Adipose tissue (tissue), 3 donors: ENCODE measurements around the gene MPHOSPH9. TPM values are rescaled to one million over a fixed set of nuclear protein-coding genes. Genes with fewer than 3 reads are reported as not detected.
"Not testable (repeated sequence)": the region's sequence is repeated elsewhere in the genome, so short reads cannot be mapped to it uniquely, and the experiment has no call there.

Experiments
- H3K27ac ChIP-seq: one replicate; pipeline ENCODE4 v1.5.1; 2013; ENCODE audit warnings: low read depth, low read length
- WGBS, 3 donors: extraction: QIAGEN DNeasy Blood & Tissue Kit; methylation state at CpG; one replicate each; pipeline ENCODE4 v1.1.7; 2013; 5-methylcytosine and 5-hydroxymethylcytosine counted together
- polyA plus RNA-seq, 3 donors: library from polyadenylated mRNA; stranded (reverse); fragments of 200-250 nt; gene quantifications; one replicate each; pipeline ENCODE4 v1.2.3, GENCODE V29; 2013
- donor health status: healthy with polysubstance abuse.
- donor health status: Bipolar disorder and iron deficiency.
- donor health status: healthy.

MPHOSPH9 gene
- polyA plus RNA-seq, 3 donors, result 3.8 to 6.3 (median 4.6) TPM

DNA sequence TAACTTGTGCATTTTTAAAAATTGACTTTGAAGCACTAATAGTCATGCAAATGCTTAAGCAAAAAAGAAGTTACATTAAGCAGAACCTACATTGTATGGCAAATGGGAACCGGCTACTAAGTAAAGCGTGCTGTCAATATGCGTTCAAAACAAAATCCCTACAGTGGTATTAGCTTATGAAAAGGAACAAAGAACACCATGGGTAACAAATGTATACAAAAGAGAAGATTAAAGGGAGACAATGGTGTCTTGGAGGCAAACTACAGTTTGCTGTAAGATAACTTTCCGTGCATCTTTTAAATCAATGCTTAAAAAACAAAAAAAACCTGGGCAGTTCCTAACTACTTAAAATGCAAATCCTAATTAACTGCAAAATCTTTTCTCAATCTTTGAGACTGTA is 28.3 kb upstream of the MPHOSPH9 start:
- WGBS, 3 donors, result 88 to 96% (median 92%) methylated on average over 4 of the region's 4 CpGs
- H3K27ac ChIP-seq, result no peak overlapping the region

DNA sequence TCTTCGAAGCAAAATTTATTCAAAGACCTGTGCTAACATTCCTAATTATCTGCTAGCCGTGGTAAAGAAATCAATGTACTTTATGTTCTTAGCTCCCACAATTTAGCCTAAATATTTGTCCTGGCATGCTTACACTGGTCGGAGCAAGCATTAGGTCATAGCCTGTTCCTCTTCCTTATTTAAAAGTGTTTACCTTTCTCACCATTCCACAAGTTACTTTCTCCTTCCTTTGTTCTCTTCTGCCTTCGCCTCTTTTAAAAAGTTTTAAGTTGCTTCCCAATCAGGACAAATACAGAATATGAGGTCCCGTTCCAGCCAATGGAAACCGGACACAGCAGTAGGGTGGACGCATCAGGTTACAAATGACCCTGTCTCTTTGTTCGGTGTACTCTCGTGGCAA is 27.1 kb upstream of the MPHOSPH9 start:
- WGBS, 3 donors, result 66 to 82% (median 77%) methylated on average over 9 of the region's 9 CpGs
- no peak overlapping the region for H3K27ac ChIP-seq

DNA sequence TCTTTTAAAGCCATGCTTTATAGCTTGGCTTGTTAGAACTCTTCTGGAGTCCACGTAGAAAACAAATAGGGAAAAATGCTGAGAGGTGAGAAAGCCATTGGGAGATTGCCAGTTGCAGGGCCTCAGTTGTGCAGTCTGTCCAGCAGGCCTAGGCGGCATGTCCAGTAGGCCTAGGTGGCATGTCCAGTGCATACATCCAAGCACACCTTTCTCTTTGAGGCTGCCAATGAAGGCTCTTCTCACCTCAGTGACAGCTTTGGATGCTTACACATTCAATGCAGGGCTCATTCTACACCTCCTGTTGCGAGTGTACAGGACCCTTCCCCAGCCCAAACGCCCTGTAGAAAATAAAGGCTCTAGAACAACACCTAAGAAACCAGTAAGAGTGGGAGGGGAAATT is 25.7 kb upstream of the MPHOSPH9 start:
- H3K27ac ChIP-seq, result no peak overlapping the region
- 64 to 94% (median 67%) methylated on average over 4 of the region's 4 CpGs for WGBS, 3 donors

DNA sequence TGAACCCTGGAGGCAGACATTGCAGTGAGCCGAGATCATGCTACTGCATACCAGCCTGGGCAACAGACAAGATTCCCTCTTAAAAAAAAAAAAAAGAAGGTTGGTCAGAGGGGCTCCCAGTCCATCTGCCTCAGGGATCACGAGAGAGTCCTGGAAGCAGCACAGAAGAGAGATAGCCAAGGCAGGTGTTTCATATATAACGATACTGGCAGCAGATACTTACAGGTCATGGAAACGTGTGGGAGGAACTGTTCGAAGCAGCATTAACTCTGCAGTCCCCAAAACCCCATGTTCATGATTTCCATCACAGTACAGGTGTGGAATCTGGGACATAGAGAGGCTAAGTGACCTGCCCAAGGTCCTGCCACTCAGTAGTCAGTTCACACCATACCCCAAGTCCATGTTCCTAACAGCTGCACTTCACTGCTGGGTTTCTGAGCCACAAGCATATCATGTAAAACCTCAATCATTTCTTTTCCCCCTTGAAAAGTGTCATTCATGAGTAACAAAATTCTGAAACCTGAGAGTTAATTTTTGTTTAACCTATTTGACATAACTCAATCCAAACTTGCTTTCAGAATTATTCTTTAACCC is 22.0 kb upstream of the MPHOSPH9 start:
- H3K27ac ChIP-seq, result no peak overlapping the region
- WGBS, 3 donors, result 67 to 82% (median 73%) methylated on average over 5 of the region's 5 CpGs

DNA sequence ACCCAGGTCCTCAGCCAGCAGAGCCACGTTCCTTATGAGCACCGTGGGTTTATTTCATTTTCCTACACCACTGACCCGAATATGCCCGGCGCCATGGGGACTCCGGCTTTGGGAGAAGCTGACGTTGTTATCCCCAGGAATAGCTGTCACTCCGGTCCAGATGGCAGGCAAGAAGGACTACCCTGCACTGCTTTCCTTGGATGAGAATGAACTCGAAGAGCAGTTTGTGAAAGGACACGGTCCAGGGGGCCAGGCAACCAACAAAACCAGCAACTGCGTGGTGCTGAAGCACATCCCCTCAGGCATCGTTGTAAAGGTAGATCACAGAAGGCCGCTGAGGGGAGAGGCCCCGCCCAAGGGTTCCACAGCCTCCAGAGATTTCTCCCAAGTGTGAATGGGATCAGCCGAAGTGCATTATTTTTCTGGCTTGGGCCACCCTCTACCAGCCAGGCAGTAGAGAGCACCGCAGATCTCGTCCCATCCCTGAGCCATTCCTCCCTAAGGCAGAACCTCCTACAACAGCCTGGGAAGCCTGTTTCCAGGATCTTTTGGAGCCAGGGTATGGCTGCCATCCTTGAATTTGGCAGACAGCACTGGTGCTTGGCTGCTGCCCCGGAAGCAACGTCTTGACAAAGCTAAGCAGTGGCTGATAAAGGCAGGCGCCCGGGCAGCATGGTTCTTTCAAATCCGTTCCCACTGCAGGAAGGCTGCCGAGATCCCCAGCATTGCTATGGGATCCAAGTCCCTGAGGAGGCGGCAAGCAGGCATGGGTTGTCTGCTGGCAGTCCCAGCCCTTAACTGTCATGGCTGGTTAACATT is 20.9 kb upstream of the MPHOSPH9 start:
- H3K27ac ChIP-seq, result no peak overlapping the region
- 80 to 82% (median 81%) methylated on average over 24 of the region's 24 CpGs for WGBS, 3 donors

DNA sequence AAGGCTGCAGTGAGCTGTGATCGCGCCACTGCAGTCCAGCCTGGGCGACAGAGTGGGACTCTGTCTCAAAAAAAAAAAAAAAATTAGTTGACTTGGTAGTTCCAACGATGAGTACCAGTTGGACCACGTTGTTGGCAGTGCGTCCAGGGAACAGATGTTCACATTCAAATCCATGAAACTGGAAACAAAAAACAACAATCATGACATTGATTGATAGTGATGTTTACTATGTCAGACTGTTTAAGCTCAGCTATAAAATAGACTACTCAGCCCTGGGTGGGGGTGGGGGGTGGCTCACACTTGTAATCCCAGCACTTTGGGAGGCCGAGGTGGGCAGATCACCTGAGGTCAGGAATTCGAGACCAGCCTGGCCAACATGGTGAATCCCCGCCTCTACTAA is 19.4 kb upstream of the MPHOSPH9 start:
- not testable (repeated sequence) for H3K27ac ChIP-seq
- 75 to 76% (median 76%) methylated on average over 9 of the region's 9 CpGs for WGBS, 3 donors

DNA sequence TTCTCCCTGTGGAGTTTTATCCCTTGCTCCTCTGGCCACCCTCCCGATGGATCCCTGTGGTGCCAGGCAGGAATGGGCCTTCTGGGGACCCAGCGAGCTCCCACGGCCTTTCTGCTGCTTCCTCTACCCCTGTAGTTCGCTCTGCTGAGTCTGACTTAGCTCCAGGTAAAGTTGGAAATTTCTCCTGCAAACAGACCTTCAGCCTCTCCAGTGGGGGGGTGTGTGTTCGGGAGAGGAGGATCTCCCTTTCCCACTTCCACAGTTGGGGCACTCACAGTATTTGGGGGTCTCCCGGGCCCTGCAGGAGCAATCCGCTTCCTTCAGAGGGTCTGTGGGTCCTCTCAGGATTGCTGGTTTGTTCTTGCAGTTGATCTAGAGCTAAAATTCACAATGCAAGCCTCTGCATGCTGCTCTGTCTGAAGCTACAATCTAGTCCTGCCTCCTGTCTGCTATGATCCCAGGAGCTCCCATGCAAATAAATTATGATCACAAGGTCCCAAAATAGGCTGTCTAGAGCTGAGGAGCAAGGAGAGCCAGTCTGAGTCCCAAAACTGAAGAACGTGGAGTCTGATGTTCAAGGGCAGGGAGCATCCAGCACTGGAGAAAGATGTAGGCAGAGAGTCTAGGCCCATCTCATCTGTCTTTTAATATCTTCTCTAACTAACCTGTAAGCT is 18.6 kb upstream of the MPHOSPH9 start:
- H3K27ac ChIP-seq, result no peak overlapping the region
- 82 to 94% (median 86%) methylated on average over 8 of the region's 8 CpGs for WGBS, 3 donors

DNA sequence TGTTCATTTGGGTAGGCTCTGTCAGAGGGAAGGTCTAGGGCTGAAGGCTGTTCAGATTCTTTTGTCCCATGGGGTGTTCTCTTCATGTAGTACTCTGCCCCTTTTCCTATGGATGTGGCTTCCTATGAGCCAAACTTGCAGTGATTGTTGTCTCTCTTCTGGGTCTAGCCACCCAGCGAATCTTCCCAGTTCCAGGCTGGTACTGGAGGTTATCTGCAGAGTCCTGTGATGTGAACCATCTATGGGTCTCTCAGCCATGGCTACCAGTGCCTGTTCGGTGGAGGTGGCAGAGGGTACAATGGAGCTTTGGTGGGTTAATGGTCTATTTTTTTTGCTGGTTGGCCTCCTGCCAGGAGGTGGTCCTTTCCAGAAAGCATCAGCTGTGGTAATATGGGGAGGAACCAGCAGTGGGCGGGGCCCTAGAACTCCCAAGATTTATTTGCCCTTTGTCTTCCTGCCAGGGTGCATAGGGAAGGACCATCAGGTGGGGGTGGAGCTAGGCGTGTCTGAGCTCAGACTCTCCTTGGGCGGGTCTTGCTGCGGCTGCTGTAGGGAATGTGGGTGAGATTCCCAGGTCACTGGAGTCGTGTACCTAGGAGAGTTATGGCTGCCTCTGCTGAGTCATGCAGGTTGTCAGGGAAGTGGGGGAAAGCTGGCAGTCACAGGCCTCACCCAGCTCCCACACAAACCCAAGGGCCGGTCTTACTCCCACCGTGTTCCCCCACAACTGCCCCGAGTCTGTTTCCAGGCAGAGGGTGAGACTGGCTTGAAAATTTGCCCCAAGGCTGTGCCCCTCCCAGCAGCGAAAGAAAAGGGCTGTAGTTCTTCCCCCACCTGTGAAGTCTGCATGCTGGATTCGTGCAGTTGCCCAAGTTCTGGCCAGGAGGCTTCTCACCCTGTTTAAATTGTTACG is 17.8 kb upstream of the MPHOSPH9 start:
- H3K27ac ChIP-seq, result no peak overlapping the region

DNA sequence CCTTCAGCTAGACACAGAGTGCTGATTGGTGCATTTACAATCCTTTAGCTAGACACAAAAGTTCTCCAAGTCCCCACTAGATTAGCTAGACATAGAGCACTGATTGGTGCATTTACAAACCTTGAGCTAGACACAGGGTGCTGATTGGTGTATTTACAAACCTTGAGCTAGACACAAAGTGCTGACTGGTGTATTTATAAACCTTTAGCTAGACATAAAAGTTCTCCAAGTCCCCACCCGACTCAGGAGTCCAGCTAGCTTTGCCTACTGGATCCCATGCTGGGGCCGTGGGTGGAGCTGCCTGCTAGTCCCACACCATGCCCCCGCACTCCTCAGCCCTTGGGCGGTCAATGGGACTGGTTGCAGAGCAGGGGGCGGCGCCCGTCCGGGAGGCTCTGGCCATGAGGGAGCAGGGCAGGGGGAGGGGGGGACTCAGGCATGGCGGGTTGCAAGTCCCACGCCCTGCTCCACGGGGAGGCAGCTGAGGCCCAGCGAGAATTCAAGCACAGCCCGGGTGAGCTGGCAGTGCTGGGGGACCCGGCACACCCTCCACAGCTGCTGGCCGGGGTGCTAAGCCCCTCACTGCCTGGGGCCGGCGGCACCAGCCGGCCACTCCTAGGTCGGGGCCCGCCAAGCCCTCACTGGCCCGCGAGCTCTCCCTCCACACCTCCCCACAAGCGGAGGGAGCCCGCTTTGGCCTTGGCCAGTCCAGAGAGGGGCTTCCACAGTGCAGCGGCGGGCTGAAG is 16.2 kb upstream of the MPHOSPH9 start:
- WGBS, 3 donors, result 95 to 99% (median 98%) methylated on average over 23 to 26 of the region's 26 CpGs
- H3K27ac ChIP-seq, result not testable (repeated sequence)

More for the DNA sequence above, 17.8 kb upstream of the MPHOSPH9 start:
- WGBS, 3 donors, result 57 to 70% (median 66%) methylated on average over 13 of the region's 13 CpGs

DNA sequence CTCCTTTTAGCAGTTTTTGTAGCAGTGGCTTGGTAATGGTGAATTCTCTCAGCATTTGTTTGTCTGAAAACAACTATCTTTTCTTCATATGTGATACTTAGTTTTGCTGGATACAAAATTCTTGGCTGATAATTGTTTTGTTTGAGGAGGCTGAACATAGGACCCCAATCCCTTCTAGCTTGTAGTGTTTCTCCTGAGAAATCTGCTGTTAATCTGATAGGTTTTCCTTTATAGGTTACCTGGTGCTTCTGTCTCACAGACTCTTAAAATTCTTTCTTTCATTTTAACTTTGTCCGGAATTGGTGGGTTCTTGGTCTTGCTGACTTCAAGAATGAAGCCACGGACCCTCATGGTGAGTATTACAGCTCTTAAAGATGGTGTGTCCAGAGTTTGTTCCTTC is 15.2 kb upstream of the MPHOSPH9 start:
- WGBS, 3 donors, result 94 to 100% (median 98%) methylated on average over 2 of the region's 2 CpGs
- H3K27ac ChIP-seq, result not testable (repeated sequence)

DNA sequence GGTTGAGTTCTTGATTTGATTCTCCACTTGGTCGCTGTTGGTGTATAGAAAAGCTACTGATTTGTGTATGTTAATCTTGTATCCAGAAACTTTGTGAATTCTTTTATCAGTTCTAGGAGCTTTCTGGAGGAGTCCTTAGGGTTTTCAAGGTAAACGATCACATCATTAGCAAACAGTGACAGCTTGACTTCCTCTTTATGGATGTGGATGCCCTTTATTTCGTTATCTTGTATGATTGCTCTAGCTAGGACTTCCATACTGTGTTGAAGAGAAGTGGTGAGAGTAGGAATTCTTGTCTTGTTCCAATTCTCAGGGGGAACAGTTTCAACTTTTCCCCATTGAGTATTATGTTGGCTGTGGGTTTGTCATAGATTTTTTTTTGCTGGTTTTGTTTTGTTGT is 12.7 kb upstream of the MPHOSPH9 start:
- WGBS, 3 donors, result 66 to 92% (median 78%) methylated on average over 3 of the region's 3 CpGs
- no peak overlapping the region for H3K27ac ChIP-seq

DNA sequence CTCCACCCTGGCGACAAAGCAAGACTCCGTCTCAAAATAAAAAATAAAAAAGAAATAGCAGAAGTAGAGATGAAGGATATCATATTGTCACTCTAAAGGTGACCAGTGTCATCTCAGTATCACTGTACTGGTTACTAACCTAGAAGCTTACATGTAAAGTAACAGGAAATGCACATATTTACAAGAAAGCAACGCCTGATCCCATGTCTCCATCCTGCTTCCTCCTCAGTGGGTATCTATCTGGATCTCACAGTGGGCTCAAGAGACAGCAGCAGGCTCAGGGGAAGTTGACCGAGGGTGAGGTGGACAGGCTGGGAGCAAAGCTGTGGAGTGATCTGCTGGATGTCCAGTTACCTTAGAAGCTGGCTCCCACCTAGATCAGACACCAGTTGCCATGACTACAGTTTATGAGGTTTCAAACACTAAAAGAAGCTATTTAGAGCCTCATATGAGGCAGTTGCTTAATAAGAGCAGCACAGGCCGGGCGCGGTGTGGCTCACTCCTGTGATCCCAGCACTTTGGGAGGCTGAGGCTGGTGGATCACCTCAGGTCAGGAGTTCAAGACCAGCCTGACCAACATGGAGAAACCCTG is 10.8 kb upstream of the MPHOSPH9 start:
- H3K27ac ChIP-seq, result no peak overlapping the region
- WGBS, 3 donors, result 73 to 87% (median 73%) methylated on average over 7 of the region's 7 CpGs

DNA sequence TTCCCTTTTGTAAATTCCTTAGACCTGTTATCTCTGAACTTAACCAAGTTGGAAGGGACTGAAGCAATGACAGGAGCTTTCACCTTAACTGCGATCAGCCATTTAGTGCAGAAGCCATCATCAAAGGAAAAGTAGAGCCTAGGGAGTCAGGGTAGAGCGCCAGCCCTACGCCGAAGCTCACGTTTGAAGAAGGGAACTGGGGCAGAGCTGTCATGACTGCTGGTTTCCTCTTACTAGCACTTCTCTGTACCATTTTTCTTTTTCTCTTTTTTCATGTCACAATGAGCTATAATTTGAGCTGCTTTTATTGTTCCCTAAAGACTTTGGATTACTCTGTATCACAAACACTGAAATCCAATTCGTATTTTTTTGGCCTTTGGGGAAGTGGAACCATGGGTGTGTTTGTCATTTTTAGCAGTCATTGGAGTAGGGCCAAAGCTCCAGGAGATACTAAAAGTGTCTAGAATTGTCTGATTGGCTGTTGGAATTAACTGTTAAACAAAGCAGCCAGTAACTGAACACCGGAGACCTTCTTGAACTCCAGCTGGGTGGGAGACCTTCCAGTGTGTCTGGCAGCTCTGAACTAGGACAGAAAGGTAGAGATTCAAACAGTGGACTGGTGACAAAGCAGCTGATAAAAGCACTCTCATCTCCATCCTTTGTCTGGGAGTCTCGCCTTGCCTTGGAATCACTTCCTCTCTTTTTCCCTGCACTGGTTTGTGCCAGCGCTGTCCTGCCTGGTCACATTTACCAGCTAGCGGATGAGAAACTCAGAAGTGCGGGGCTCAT is 9.4 kb upstream of the MPHOSPH9 start:
- 32 to 69% (median 37%) methylated on average over 11 of the region's 11 CpGs for WGBS, 3 donors
- H3K27ac ChIP-seq, result no peak overlapping the region

DNA sequence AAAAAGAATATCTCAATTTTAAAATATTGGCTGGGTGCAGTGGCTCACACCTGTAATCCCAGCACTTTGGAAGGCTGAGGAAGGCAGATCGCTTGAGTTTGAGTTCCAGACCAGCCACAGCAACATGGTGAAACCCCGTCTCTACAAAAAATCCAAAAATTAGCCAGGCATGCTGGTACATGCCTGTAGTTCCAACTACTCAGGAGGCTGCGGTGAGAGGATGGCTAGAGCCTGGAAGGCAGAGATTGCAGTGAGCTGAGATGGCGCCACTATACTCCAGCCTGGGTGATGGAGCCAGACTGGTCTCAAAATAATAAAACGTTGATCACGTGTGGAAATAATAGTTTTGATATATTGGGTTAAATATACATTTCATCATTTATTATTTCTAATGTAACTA is 6.0 kb upstream of the MPHOSPH9 start:
- no peak overlapping the region for H3K27ac ChIP-seq
- WGBS, 3 donors, result 87 to 91% (median 90%) methylated on average over 6 of the region's 6 CpGs

DNA sequence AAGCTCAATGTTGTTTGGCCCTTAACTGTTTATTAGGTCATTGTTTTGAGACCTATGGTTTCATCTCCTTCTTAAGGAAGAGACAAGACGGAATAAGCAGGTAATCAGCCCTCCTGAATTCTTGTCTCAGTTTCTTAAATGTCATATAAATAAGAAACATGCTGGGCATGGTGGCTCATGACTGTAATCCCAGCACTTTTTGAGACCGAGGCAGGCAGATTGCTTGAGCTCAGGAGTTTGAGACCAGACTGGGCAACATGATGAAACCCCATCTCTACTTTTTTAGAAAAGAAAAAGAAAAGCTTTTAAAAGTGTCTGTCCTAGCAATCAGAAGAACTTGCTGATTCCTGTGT is 5.4 kb upstream of the MPHOSPH9 start:
- H3K27ac ChIP-seq, result no peak overlapping the region
- 53 to 62% (median 60%) methylated on average over 2 of the region's 2 CpGs for WGBS, 3 donors

DNA sequence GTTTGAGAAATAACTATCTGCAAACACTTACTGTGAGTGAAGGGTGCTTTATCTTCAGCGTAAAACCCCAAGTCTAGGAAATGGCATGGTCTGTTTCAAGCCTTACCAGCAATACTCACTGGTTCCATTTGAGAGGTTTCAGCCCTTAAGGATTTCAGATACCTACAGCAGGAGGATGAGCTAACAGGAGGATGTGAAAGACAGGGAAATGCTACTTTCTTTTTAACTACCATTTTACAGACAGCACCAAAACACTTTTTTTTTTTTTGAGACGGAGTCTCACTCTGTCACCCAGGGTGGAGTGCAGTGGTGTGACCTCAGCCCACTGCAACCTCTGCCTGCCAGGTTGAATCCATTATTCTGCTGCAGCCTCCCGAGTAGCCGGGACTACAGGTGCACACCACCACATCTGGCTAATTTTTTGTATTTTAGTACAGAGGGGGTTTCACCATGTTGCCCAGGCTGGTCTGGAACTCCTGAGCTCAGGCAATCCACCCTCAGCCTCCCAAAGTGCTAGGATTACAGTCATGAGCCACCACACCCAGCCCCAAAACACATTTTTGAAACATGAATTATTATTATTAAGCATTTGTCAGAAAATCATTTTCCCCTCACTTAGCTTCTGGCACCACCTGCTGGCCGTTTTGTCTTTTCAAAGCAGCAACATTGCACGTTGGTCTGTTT is 4.8 kb upstream of the MPHOSPH9 start:
- 54 to 58% (median 58%) methylated on average over 6 of the region's 6 CpGs for WGBS, 3 donors
- no peak overlapping the region for H3K27ac ChIP-seq
